ENCODE measurements around the gene ATXN7. TPM values are rescaled to one million over a fixed set of nuclear protein-coding genes. Genes with fewer than 3 reads are reported as not detected.

Gene ATXN7
- total and polyA plus RNA-seq, 2 of the 13 experiments (the other 11 are each of a cell fraction or from before 2014, with no cell fraction given), result 13.8 to 20.0 TPM

DNA sequence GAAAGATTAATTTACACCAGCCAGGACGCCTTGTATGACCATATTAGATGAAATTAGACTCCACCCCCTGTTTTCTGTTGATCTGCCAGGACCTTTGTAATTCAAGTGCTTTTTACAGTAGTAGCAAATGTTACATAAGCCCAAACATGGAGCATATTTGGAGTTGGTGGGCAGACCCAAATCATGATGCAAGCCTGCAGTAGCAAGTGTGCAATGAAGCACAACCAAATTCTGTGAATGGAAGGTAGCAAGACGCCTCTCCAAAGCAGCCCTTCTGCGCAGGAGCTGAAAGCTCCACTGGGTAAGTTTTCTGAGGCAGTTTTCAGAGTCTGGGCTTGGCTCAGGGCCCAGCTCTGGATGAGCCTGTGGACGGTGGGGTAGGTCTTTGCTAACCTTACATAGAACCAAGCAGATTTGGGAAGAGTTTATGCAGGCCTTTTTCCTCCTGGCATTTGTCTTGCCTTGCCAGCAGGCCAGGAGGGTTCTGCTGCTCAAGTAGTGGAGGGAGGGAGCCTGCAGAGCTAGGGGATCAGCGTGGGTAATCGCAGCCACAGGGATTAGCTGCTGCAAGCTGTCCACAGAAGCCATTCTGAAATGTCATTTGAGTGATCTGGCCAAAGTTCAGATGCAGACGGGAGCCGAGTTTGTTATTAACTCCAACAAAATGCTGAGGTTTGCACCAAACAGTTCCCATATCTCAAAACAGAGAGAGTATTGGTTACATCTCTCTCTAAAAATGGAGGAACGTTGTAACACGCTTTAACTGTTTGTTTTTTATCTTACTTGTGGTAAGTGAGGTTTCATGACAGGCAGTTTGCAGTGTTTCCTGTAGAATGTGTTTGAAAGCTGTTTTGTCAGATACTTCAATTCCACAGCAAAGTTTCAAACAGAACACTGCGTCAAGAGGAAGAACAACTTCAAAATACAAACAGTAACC lies 104.3 kb downstream of the ATXN7 start (continued):
- TF ChIP-seq, protein P1, sequence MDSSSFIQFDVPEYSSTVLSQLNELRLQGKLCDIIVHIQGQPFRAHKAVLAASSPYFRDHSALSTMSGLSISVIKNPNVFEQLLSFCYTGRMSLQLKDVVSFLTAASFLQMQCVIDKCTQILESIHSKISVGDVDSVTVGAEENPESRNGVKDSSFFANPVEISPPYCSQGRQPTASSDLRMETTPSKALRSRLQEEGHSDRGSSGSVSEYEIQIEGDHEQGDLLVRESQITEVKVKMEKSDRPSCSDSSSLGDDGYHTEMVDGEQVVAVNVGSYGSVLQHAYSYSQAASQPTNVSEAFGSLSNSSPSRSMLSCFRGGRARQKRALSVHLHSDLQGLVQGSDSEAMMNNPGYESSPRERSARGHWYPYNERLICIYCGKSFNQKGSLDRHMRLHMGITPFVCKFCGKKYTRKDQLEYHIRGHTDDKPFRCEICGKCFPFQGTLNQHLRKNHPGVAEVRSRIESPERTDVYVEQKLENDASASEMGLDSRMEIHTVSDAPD (CRISPR knock-in tag; IDR thresholded peaks at IDR 0.05), result no peak
- TF ChIP-seq MED13 (CRISPR knock-in tag; IDR thresholded peaks at IDR 0.05) (no peak), ZNF720 (CRISPR knock-in tag; IDR thresholded peaks at IDR 0.05) (no peak), ZNF329 (CRISPR knock-in tag; IDR thresholded peaks at IDR 0.05; ENCODE audit: low read depth) (no peak), POLR2A (IDR thresholded peaks at IDR 0.05; ENCODE audit: insufficient read depth in 1 of 2, low read depth in 2 of 2, low read length in 2 of 2) (peak; percentile 62 to 66; a peak in 2 of 4 replicates), ZNF556 (CRISPR knock-in tag; IDR thresholded peaks at IDR 0.05; ENCODE audit: borderline replicate concordance) (no peak), SP4 (CRISPR knock-in tag; IDR thresholded peaks at IDR 0.05) (no peak), ZFP90 (CRISPR knock-in tag; IDR thresholded peaks at IDR 0.05; ENCODE audit: borderline replicate concordance) (peak; percentile 64; the same call in 1 of the 2 replicates), NR3C1 (CRISPR knock-in tag; IDR thresholded peaks at IDR 0.05) (no peak), HCFC1 (IDR thresholded peaks at IDR 0.05; ENCODE audit: low read depth, low read length) (no peak), KLF6 (CRISPR knock-in tag; IDR thresholded peaks at IDR 0.05) (no peak), ZNF501 (CRISPR knock-in tag; IDR thresholded peaks at IDR 0.05) (peak; percentile 65; the same call in 1 of the 2 replicates), ZNF713 (CRISPR knock-in tag; IDR thresholded peaks at IDR 0.05) (no peak), FOXK1 (CRISPR knock-in tag; IDR thresholded peaks at IDR 0.05; ENCODE audit: borderline replicate concordance, low read depth) (no peak)
- TF ChIP-seq, protein P2, sequence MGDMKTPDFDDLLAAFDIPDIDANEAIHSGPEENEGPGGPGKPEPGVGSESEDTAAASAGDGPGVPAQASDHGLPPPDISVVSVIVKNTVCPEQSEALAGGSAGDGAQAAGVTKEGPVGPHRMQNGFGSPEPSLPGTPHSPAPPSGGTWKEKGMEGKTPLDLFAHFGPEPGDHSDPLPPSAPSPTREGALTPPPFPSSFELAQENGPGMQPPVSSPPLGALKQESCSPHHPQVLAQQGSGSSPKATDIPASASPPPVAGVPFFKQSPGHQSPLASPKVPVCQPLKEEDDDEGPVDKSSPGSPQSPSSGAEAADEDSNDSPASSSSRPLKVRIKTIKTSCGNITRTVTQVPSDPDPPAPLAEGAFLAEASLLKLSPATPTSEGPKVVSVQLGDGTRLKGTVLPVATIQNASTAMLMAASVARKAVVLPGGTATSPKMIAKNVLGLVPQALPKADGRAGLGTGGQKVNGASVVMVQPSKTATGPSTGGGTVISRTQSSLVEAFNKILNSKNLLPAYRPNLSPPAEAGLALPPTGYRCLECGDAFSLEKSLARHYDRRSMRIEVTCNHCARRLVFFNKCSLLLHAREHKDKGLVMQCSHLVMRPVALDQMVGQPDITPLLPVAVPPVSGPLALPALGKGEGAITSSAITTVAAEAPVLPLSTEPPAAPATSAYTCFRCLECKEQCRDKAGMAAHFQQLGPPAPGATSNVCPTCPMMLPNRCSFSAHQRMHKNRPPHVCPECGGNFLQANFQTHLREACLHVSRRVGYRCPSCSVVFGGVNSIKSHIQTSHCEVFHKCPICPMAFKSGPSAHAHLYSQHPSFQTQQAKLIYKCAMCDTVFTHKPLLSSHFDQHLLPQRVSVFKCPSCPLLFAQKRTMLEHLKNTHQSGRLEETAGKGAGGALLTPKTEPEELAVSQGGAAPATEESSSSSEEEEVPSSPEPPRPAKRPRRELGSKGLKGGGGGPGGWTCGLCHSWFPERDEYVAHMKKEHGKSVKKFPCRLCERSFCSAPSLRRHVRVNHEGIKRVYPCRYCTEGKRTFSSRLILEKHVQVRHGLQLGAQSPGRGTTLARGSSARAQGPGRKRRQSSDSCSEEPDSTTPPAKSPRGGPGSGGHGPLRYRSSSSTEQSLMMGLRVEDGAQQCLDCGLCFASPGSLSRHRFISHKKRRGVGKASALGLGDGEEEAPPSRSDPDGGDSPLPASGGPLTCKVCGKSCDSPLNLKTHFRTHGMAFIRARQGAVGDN (CRISPR knock-in tag; IDR thresholded peaks at IDR 0.05), result peak; percentile 62
- TF ChIP-seq, protein P3, sequence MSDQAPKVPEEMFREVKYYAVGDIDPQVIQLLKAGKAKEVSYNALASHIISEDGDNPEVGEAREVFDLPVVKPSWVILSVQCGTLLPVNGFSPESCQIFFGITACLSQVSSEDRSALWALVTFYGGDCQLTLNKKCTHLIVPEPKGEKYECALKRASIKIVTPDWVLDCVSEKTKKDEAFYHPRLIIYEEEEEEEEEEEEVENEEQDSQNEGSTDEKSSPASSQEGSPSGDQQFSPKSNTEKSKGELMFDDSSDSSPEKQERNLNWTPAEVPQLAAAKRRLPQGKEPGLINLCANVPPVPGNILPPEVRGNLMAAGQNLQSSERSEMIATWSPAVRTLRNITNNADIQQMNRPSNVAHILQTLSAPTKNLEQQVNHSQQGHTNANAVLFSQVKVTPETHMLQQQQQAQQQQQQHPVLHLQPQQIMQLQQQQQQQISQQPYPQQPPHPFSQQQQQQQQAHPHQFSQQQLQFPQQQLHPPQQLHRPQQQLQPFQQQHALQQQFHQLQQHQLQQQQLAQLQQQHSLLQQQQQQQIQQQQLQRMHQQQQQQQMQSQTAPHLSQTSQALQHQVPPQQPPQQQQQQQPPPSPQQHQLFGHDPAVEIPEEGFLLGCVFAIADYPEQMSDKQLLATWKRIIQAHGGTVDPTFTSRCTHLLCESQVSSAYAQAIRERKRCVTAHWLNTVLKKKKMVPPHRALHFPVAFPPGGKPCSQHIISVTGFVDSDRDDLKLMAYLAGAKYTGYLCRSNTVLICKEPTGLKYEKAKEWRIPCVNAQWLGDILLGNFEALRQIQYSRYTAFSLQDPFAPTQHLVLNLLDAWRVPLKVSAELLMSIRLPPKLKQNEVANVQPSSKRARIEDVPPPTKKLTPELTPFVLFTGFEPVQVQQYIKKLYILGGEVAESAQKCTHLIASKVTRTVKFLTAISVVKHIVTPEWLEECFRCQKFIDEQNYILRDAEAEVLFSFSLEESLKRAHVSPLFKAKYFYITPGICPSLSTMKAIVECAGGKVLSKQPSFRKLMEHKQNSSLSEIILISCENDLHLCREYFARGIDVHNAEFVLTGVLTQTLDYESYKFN (CRISPR knock-in tag; conservative IDR thresholded peaks at IDR 0.05), result peak; percentile 87
- TF ChIP-seq, protein P4, sequence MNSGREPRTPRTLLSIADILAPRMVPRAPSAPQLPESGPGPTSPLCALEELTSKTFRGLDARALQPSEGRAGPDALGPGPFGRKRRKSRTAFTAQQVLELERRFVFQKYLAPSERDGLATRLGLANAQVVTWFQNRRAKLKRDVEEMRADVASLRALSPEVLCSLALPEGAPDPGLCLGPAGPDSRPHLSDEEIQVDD (CRISPR knock-in tag; IDR thresholded peaks at IDR 0.05; ENCODE audit: borderline replicate concordance), result no peak
- TF ChIP-seq, protein P5, sequence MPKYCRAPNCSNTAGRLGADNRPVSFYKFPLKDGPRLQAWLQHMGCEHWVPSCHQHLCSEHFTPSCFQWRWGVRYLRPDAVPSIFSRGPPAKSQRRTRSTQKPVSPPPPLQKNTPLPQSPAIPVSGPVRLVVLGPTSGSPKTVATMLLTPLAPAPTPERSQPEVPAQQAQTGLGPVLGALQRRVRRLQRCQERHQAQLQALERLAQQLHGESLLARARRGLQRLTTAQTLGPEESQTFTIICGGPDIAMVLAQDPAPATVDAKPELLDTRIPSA (CRISPR knock-in tag; IDR thresholded peaks at IDR 0.05; ENCODE audit: borderline replicate concordance), result no peak

Data from HepG2 (cell line).